ENCODE data around the gene TLR2.

The TLR2 gene

GRCh38 chr4:153735906-153736461 is 51.9 kb downstream of the TLR2 start:
- DNase-seq = no peak

- DNase-seq = no peak
These were observed 57.5 kb downstream of the TLR2 start for GRCh38 chr4:153741541-153741940.

DNA sequence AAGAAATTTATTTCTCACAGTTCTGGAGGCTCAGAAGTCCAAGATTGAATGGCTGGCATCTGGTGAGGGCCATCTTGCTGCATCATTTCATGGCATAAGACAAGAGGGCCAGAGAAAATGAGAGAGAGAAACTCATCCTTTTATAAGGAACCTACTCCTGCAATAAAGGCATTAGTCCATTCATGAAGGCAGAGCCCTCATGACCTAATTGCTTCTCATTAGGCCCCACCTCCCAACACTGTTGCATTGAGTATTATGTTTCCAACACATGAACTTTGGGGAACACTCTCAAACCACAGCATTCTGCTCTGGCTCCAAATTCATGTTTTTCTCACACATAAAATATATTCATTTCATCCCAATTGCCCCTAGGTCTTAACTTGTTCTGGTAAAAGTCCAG is 61.6 kb downstream of the TLR2 start:
- no peak for DNase-seq

DNA sequence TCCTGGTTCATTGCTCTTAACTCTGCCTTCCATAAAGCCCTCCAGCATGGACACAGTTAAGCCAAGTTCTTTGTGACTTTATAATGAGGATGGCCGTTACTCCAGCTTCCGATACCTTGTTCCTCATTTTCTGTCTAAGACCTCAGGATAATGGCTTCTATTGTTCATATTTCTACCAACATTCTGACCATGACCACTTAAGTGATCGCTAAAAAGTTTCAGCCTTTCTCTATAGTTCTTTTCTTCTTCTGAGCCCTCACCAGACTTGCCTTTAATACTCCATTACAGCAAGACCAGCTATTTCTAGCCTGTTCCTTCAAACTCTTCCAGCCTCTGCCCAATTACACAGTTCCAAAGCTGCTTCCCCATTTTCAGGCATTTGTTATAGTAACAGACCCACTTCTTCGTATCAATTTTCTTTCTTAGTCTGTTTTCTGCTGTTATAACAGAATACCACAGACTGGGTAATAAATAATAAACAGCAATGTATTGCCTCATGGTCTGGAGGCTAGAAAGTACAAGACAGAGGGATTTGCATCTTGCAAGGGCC is 63.4 kb downstream of the TLR2 start:
- DNase-seq = no peak

GRCh38 chr4:153748378-153748777 is 64.3 kb downstream of the TLR2 start:
- DNase-seq = no peak

GRCh38 chr4:153750197-153750817 is 66.2 kb downstream of the TLR2 start:
- DNase-seq = peak; percentile 53 to 72

- no peak for DNase-seq
These were observed 71.1 kb downstream of the TLR2 start for GRCh38 chr4:153755186-153755585.
